Activated CD4-positive, alpha-beta memory T cell treated with anti-CD3 and anti-CD28 coated beads for 36 hours (primary cell): ENCODE data around the gene PTGR3. TPM values are rescaled to one million over a fixed set of nuclear protein-coding genes. Genes with fewer than 3 reads are reported as not detected.

Source experiments
- CTCF ChIA-PET: fragments of 350-600 bp; sonication (Branson Sonifier 250); formaldehyde crosslinking; loops from one replicate; lab custom pipeline; 2021; ENCODE audit warnings: antibody characterized with exemption, inconsistent platforms; lab: Charles Lee
- POLR2A ChIA-PET: fragments of 350-600 bp; sonication (Branson Sonifier 250); formaldehyde crosslinking; loops from one replicate; lab custom pipeline; 2021; ENCODE audit warnings: antibody characterized with exemption; lab: Charles Lee
- DNase-seq: peaks from one replicate; pipeline ENCODE4 v3.0.0-alpha.2; 2020
- H3K27ac Mint-ChIP-seq: one replicate; pipeline ENCODE4 v1.8.0; 2021; ENCODE audit warnings: mixed read lengths
- H3K27me3 Mint-ChIP-seq: one replicate; pipeline ENCODE4 v1.8.0; 2021; ENCODE audit warnings: mixed read lengths
- H3K36me3 Mint-ChIP-seq: one replicate; pipeline ENCODE4 v1.8.0; 2021; ENCODE audit warnings: mixed read lengths
- H3K4me1 Mint-ChIP-seq: one replicate; pipeline ENCODE4 v1.8.0; 2021; ENCODE audit warnings: low read depth, mixed read lengths
- H3K4me3 Mint-ChIP-seq: one replicate; pipeline ENCODE4 v1.8.0; 2021; ENCODE audit warnings: mild to moderate bottlenecking, mixed read lengths
- H3K9me3 Mint-ChIP-seq: one replicate; pipeline ENCODE4 v1.8.0; 2021; ENCODE audit warnings: mixed read lengths
- intact Hi-C: fragments of 100-400 bp; cut with micrococcal nuclease; formaldehyde crosslinking; loops from one replicate; pipeline ENCODE4 v1.15.1; 2023
- total RNA-seq, 2 experiments: library from RNA; stranded (reverse); gene quantifications; one replicate each; pipeline ENCODE4 v1.2.3, GENCODE V29; 2021

PTGR3 gene
- total RNA-seq, 2 experiments from 2014 or later: 29.6 to 30.2 TPM

GRCh38 chr18:75205514-75206132 is 3.3 kb downstream of the PTGR3 start:
- no peak overlapping the region for H3K27ac Mint-ChIP-seq
- no peak for DNase-seq
- peaks cover 11% of the 10 kb centered on the region for H3K36me3 Mint-ChIP-seq
- no peaks in the 10 kb centered on the region for H3K9me3 Mint-ChIP-seq
- H3K27me3 Mint-ChIP-seq: no peaks in the 10 kb centered on the region
- H3K4me3 Mint-ChIP-seq: peak overlapping the region; percentile 55
- CTCF ChIA-PET: no interaction called here
- POLR2A ChIA-PET: no interaction called here
- peaks cover 51% of the 10 kb centered on the region for H3K4me1 Mint-ChIP-seq
- intact Hi-C loops: loop anchor here (5.0 kb wide), 1 partner anchor 308 kb away; no protein-coding TSS in a partner anchor

- H3K27me3 Mint-ChIP-seq: no peaks in the 10 kb centered on the region
- DNase-seq: no peak
- CTCF ChIA-PET: no interaction called here
These were observed 4.0 kb downstream of the PTGR3 start for GRCh38 chr18:75204732-75205513.

GRCh38 chr18:75204269-75204731 is 4.6 kb downstream of the PTGR3 start:
- no peak overlapping the region for H3K27ac Mint-ChIP-seq
- intact Hi-C loops: no loop called here
- no peak for DNase-seq
- ChIA-PET POLR2A (no interaction called here), CTCF (no interaction called here)
- no peaks in the 10 kb centered on the region for H3K9me3 Mint-ChIP-seq
- H3K4me1 Mint-ChIP-seq: peaks cover 55% of the 10 kb centered on the region
- no peaks in the 10 kb centered on the region for H3K27me3 Mint-ChIP-seq
- peaks cover 15% of the 10 kb centered on the region for H3K36me3 Mint-ChIP-seq
- no peak overlapping the region for H3K4me3 Mint-ChIP-seq

More at GRCh38 chr18:75204732-75205513, 4.0 kb downstream of the PTGR3 start:
- Mint-ChIP-seq H3K4me3 (peak overlapping the region; percentile 55), H3K4me1 (peaks cover 50% of the 10 kb centered on the region), H3K9me3 (no peaks in the 10 kb centered on the region), H3K36me3 (peaks cover 11% of the 10 kb centered on the region), H3K27ac (no peak overlapping the region)
- POLR2A ChIA-PET: no interaction called here
- intact Hi-C loops: loop anchor here (5.0 kb wide), 1 partner anchor 308 kb away; no protein-coding TSS in a partner anchor

- POLR2A ChIA-PET: no interaction called here
These were observed 5.3 kb downstream of the PTGR3 start for GRCh38 chr18:75203416-75204268.

GRCh38 chr18:75202696-75203365 is 6.1 kb downstream of the PTGR3 start:
- Mint-ChIP-seq H3K27me3 (no peaks in the 10 kb centered on the region), H3K27ac (no peak overlapping the region), H3K9me3 (no peaks in the 10 kb centered on the region), H3K36me3 (peaks cover 15% of the 10 kb centered on the region), H3K4me1 (peaks cover 67% of the 10 kb centered on the region), H3K4me3 (no peak overlapping the region)
- DNase-seq: no peak
- POLR2A ChIA-PET: no interaction called here
- intact Hi-C loops: no loop called here
- CTCF ChIA-PET: no interaction called here

More at GRCh38 chr18:75203416-75204268, 5.3 kb downstream of the PTGR3 start:
- no peak for DNase-seq
- intact Hi-C loops: no loop called here
- no peak overlapping the region for H3K4me3 Mint-ChIP-seq
- CTCF ChIA-PET: no interaction called here
- no peaks in the 10 kb centered on the region for H3K27me3 Mint-ChIP-seq
- no peaks in the 10 kb centered on the region for H3K9me3 Mint-ChIP-seq
- peaks cover 60% of the 10 kb centered on the region for H3K4me1 Mint-ChIP-seq
- H3K27ac Mint-ChIP-seq: no peak overlapping the region
- H3K36me3 Mint-ChIP-seq: peaks cover 15% of the 10 kb centered on the region

- POLR2A ChIA-PET: no interaction called here
- no peak for DNase-seq
- Mint-ChIP-seq H3K36me3 (peaks cover 15% of the 10 kb centered on the region), H3K4me1 (peaks cover 55% of the 10 kb centered on the region), H3K4me3 (no peak overlapping the region), H3K9me3 (no peaks in the 10 kb centered on the region), H3K27me3 (no peaks in the 10 kb centered on the region), H3K27ac (no peak overlapping the region)
- CTCF ChIA-PET: interaction anchor here (0.6 kb wide), 1 partner anchor 169 kb away, joined by 3 read pairs; no protein-coding TSS in a partner anchor
- intact Hi-C loops: no loop called here
These were observed 7.4 kb downstream of the PTGR3 start for GRCh38 chr18:75201282-75202270.

- Mint-ChIP-seq H3K27me3 (no peaks in the 10 kb centered on the region), H3K36me3 (peaks cover 14% of the 10 kb centered on the region), H3K27ac (no peak overlapping the region), H3K4me3 (no peak overlapping the region), H3K4me1 (peaks cover 47% of the 10 kb centered on the region), H3K9me3 (no peaks in the 10 kb centered on the region)
- DNase-seq: no peak
- POLR2A ChIA-PET: no interaction called here
- intact Hi-C loops: no loop called here
- CTCF ChIA-PET: no interaction called here
These were observed 8.2 kb downstream of the PTGR3 start for GRCh38 chr18:75200605-75201280.

GRCh38 chr18:75200071-75200470 is 8.9 kb downstream of the PTGR3 start:
- no peaks in the 10 kb centered on the region for H3K9me3 Mint-ChIP-seq
- POLR2A ChIA-PET: no interaction called here

GRCh38 chr18:75199327-75199726 is 9.6 kb downstream of the PTGR3 start:
- ChIA-PET POLR2A (no interaction called here), CTCF (no interaction called here)
- Mint-ChIP-seq H3K27ac (no peak overlapping the region), H3K36me3 (peaks cover 12% of the 10 kb centered on the region), H3K9me3 (no peaks in the 10 kb centered on the region), H3K27me3 (no peaks in the 10 kb centered on the region), H3K4me3 (no peak overlapping the region), H3K4me1 (peaks cover 38% of the 10 kb centered on the region)
- no peak for DNase-seq
- intact Hi-C loops: no loop called here

More at GRCh38 chr18:75200071-75200470, 8.9 kb downstream of the PTGR3 start:
- H3K4me1 Mint-ChIP-seq: peaks cover 40% of the 10 kb centered on the region
- no peak for DNase-seq
- no peaks in the 10 kb centered on the region for H3K27me3 Mint-ChIP-seq
- intact Hi-C loops: no loop called here
- H3K4me3 Mint-ChIP-seq: no peak overlapping the region
- CTCF ChIA-PET: no interaction called here
- no peak overlapping the region for H3K27ac Mint-ChIP-seq
- peaks cover 13% of the 10 kb centered on the region for H3K36me3 Mint-ChIP-seq

GRCh38 chr18:75198036-75198435 is 10.9 kb downstream of the PTGR3 start:
- CTCF ChIA-PET: no interaction called here

More at GRCh38 chr18:75198036-75198435, 10.9 kb downstream of the PTGR3 start:
- POLR2A ChIA-PET: no interaction called here
- H3K9me3 Mint-ChIP-seq: no peaks in the 10 kb centered on the region
- H3K27ac Mint-ChIP-seq: no peak overlapping the region
- peaks cover 37% of the 10 kb centered on the region for H3K4me1 Mint-ChIP-seq
- no peak overlapping the region for H3K4me3 Mint-ChIP-seq
- intact Hi-C loops: no loop called here
- DNase-seq: no peak
- peaks cover 12% of the 10 kb centered on the region for H3K36me3 Mint-ChIP-seq
- H3K27me3 Mint-ChIP-seq: no peaks in the 10 kb centered on the region
